ENCODE measurements around the gene ZNF622.

The ZNF622 gene, protein sequence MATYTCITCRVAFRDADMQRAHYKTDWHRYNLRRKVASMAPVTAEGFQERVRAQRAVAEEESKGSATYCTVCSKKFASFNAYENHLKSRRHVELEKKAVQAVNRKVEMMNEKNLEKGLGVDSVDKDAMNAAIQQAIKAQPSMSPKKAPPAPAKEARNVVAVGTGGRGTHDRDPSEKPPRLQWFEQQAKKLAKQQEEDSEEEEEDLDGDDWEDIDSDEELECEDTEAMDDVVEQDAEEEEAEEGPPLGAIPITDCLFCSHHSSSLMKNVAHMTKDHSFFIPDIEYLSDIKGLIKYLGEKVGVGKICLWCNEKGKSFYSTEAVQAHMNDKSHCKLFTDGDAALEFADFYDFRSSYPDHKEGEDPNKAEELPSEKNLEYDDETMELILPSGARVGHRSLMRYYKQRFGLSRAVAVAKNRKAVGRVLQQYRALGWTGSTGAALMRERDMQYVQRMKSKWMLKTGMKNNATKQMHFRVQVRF

DNA sequence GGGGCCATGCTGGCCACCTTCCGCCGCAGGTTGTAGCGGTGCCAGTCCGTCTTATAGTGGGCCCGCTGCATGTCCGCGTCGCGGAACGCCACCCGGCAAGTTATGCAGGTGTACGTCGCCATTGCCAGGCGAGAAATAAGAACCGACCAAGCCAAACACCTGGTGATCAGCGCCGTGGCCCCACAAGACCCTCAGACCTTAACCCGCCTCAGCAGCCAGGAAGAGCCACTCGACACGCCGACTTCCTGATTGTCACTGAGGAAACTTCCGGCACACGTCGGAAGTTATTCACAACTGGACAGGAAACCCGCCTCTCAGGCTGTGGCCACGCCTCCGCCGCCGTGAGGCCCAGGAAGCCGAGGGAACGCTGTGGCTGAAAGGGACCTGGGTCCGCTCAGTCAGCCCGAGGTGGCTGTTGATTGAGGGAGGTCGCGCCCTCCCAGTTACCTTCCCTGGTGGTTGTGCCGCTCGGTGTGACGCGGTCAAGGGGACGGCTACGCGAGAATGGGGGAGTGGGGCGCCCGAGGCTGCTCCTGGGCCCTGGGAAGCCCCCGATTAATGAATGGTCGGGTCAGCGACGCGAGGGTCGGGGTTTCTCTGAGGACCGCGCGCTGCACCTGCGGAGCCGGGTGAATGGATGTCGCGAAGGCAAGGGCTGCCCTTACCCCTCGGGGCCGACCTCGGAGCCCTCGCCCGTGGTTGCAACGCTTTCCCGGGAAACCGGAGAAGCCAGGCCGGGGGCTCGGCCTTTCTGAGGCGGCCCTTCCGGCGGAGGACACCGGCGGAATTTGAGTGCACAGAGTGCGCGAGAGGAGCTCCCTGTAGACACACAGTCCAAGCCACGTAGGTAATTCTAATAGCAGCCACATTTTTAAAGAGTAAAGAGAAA lies at the start of gene ZNF622:
TSS of gene ZNF622 (minus strand) at position 257 of the 889 bp plus-strand sequence. CDS start at position 122, 135 bp downstream.
- DNase-seq: peak; percentile 84

DNA sequence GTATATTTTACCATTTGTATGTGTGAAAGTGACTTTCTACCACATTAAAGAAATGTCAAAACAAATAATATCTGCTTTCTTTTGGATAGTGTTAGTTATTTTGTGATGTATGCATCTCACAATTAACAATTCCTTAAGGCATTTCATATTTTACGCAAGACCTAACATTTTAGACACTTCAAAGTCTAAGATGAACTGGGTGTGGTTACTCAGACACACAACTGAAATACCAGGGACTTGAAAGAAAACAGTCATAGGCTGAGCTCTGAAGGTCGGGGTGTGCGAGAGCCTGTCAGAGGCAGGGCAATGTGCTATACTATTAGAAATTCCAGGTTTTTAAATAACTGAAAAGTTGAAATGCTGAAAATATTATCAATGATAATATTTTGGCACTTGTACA lies 44.5 kb upstream of the ZNF622 start:
- DNase-seq: no peak

DNA sequence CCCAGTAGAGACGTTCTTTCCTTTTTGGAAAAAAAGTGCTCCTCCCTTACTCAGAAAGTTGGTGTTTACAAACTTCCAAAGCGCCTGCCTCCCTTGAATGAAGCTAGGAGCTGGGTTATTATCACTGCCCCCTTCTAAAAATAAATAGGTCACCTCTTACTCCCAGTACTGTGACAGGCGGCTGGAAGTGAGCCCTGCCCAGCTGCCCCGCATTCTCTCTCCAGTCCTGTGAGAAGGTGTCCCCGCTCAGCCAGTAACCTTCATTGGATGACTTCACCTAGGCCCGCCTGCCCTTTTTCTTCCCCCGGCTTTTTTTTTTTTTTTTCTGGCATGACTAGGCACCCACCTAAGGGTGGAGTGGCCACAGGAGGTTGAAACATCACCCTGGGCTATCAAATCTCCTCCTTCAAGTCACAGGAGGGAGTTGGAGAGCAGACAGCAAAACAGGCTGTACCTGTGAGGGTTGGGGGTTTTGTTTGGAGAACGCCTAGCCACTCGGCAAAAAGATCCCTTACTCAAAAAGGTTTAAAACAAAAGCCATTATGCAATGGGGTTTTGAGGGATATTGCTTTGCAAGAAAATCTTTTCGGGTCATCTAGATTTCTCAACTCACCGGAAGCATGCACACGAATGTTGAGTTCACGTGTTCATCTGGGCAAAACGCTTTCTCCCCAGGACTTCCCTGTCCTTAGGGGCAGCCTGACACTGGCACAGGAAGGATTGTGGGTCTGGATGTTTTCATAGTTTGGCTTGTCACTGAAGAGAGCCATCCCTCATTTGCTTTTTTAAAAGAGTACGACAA lies 43.3 kb upstream of the ZNF622 start:
- DNase-seq: peak; percentile 69

DNA sequence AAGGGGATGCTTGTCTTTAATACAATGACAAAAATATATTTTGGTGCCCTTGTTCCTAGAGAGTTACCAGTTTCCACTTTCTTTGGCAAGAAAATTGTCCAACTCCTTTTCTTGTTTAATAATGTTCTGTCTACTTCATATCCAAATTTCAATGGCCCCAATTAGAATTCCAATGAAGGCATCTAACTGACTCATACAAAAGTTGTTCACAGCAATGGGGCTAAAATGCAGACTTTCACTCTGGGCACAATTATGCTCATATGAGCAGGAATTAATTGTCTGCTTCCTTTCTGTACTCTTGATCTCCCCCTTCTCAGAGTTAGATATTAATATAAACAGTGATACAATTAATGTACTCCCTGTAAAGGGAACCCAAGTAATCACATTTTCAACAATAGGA lies 42.1 kb upstream of the ZNF622 start:
- no peak for DNase-seq

DNA sequence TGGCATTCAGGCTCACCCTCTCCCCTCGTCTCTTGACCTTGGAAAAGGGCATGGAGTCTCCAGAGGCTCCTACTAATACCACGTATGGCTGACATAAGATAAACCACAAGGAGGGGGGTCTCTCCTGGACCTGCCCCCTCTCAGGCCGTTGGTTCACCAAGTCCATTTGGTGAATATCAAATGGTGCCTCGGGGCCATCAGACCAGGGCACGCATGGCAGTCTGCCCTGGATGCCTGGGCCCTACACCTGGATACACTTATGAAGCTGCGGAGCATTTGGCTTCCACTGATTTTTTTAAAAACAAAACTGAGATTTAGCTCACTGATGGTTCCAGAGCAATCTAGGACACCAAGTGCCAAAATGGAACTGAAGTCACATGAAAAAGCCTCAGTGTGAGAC lies 40.3 kb upstream of the ZNF622 start:
- no peak for DNase-seq

DNA sequence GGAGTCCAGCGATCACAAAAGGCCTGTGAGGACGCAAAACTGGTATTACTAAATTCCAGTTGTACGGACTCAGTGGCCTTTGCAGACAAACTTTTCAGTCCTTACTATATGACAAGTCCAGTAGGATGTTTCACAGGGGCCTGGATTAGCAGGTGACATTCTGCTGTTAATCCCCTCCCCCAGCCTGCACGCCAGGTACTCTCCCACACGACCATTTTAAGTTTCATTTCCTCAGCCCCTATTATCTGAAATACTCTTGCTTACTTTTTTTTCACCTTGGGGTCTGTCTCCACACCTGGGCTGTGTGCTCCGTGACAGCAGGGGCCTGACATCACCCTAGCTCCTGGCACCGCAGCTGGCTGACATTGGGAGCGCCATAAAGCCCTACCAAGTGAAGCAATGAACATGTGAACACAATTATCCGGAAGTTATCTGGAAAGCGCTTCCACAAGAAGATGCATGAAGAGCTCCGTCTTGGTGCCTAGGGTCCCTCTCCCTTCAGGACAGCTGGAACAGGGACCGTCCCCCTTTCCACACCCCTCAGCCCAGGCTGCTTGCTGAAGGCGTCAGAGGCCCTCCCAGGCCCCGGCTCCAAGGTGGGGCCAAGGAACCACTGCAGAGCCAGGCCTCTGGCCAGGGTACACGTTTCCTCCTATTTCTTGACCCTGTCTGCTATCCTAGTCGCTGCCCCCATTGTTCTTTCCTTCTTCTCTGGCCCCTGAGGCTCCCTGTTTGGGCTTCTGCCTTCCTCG lies 39.7 kb upstream of the ZNF622 start:
- no peak for DNase-seq

DNA sequence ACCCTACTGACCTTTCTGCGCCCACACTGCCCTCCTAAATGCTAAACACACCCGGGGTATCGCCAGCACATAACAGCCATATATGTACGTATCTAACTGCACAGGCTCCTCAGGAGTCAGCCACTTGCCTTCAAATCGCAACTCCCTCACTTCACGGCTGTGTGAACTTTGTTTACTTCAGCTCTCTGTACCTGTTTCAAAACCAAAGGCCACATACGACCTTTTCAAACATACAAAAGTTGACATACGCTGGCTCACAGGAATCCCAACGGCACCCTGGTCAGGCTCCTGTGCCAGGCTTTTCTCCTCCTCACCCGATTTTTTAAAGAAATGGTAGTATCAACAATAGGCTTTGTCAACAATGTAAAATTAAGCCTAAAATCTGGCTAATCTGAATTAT lies 39.0 kb upstream of the ZNF622 start:
- DNase-seq: no peak

DNA sequence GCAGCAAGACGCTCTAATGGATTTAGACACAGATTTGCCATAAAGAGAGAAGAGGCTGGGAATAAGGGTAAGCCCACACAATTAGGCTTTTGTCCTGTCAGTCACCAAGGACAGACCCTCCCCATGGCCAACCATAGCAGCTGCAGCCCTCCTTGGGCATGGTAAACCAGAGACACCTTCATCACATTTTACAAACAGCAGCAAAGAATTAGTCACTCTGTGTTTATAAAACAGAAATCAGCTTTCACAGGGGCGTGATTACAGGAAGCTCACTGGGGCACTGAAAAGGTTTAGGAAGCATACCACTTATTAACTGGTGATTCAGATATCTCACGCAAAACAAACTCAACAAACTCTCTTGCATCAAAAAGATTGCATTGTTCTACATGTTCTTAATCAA lies 37.3 kb upstream of the ZNF622 start:
- DNase-seq: no peak

DNA sequence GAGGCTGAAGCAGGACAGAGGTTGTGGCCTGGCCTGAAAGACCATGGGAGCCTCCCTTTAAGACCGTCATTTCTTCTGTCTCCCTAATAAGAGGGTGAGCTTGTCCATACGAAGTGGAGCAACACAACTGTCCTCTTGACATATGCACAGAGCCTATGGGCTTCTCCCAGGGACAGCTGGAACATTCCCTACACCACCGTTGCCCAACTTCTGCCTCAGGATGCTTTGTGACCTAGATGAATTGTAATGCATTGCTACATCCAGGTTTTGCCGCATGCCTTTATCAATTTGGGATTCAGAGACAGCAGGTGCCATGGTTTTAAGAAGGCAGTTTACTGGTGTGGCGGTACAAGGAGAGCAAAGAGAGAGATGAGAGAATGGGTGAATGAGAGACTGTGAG lies 34.4 kb upstream of the ZNF622 start:
- no peak for DNase-seq

DNA sequence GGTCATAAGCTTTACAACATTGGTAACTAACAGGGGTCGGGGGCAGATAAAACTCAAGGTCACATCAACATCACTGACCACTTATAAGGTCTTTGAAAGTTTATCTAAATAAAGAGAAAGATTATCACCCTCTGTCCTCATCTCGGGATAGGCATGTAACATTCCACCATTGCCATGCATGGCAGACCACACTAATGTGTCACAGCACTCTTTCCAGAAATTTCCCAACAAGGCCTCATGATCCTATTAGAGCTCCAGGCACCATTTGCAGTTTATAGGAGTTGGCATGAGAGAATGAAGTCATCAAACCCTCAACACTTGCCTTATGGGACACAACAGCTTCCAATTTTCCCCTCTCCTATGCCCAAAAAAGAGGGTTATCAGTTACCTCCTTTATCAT lies 31.9 kb upstream of the ZNF622 start:
- no peak for DNase-seq

DNA sequence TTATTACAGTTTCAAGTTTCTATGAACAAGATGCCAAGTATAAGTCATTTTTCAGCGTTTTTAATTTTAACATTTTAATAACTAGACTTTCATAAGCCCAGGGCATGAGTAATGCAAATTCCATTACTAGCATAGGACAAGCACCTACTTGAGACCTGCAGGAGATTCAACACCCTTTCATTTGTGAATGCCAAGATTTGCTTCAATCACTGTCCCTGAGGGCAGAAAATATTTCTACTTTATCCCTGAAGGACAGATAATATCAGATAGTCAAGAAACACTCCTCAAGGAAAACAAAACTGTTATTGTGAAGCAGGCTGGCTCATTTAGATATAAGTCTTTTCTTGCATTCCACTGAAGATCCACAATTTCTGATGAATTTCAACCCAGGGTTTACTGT lies 27.7 kb upstream of the ZNF622 start:
- no peak for DNase-seq

DNA sequence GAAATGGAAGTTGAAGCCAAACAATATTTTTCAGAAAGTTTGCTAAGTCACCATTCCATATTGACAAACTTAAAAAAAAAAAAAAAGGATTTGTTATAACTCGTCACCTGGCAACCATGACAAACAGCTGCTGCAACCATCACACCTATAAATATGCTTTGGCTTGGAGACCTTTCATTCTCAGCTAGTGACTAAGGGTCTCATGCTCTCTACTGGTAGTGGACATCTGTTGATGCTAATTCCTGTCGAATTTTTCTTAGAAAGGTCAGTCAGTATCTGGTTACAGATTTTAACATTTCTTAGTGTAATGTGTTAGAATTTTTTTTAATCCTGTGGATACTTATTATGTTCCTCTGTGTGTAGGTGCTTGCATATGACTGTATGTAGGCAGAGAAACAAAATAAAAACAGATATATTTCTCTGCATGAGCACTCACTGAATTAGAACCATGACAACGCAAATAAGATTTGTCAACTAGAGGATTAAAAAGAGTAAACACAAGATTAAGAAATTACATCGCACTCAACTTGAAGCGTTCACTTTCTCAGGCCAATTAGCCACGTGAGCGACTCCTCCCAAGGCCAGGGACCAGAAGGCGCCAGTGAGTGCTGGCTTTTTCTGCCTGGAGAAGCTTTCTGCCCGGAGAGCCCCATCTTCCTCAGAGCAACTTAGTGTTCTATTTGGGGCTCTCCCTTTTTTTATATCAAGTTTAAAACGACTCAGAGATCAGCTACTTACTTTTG lies 27.0 kb upstream of the ZNF622 start:
- DNase-seq: no peak

DNA sequence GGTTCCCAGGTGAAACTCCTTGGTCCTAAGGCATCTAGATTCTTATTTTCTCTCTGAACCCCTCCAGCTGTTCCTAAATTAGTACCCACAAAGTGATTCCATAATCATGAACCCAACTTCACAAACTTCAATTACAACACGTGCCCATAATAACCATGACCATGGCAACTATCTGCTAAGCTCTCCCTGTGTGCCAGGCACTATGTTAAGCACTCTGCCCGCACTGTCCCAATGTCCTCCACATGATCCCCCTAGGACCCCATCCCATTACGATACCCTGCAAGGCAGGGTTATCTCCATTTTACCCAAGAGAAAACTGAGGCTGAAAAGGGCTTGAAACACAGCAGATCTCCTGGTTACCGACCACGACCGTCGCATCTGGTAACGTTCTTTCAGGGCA lies 25.3 kb upstream of the ZNF622 start:
- DNase-seq: no peak

DNA sequence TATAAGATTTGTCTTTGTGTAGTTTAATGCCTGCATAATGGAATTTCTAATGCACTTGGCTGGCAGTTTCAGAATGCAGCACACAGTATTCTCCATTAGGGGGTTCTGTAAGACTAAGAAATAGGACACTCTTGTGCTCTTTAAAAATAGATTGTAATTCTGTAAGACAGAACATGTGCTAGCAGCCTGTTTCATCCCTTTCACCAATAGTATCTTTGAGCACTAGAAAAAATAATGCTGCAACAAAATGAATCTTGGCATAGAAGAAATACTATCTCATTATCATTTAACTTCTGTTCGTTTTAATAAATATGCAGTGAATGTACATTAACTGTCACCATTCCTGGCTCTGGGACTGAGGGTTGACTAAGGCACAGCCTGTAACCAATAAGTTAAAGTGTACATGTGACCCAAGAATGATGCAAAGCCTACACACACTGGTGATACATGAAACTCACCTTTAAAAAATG lies 23.8 kb upstream of the ZNF622 start:
- peak; percentile 66 for DNase-seq

DNA sequence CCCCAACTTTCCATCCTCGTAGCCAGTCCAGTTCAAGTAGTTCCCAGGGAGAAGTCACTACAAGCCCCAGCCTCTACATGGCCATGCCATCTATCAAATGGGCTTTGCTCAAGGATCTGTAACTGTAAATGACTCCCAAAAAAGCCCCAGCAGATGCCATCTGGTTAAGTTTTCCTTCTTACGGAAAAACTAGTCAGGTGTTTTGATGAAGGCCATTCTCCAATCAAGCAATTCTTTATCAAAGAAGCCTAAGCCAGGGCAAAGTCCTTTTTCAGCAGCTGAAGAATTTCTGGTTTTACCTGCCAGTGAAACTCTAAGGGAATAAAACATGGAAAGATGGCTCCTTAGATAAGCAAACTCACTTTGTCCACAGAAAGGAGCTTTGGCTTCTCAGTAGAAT lies 21.9 kb upstream of the ZNF622 start:
- no peak for DNase-seq

DNA sequence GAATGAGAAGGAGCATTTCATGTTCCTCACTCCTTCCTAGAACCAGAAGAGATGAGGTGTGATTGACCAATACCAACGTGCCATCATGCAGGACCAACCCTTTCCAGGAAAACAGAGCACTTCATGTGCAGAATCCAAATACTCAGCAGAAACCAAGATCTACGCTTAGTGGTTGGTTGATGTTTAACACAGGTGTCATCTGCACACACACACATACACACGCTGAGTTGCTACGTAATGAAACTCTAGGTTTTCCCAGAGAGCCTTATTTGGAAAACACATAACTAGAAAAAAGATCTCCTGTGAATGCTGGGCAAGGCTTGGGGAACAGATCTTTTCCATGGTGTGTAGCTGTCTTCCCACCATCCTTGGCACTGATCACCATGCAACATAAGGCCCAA lies 21.1 kb upstream of the ZNF622 start:
- DNase-seq: no peak

DNA sequence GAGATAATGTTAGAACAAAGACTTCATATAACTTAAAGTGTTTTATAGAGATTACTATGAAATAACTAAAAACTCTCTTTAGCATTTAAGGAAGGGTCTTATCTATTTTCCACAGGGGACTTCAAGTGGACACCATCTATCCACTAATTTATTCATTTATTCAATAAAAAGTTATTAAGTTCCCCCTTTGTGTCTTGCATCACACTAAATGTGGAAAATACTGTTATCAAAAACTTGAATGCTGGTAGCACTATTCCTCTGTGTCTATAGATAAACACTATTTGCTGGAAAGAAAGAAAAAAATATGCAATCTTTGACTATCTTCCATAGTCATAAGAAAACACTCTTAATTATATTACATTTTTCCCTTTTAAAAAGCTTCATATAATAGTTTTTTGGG lies 20.1 kb upstream of the ZNF622 start:
- no peak for DNase-seq

DNA sequence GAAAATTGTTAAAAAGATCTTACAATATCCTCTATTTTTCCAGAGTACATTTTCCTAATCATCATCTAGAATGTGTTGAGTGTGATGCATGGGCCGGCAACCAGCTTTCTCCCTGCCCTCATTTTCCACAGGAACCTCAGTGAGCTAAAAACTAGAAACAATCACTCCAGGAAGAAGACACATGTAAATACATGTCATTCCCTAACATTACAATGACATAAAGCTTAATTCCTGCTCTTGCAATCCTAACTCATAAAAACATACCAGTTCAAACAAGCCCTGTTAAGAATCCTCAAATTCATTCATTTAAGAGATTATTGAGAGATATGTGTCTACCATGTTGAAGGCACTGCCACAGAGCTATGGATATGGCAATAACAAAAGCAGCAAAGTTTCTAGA lies 18.5 kb upstream of the ZNF622 start:
- DNase-seq: no peak

DNA sequence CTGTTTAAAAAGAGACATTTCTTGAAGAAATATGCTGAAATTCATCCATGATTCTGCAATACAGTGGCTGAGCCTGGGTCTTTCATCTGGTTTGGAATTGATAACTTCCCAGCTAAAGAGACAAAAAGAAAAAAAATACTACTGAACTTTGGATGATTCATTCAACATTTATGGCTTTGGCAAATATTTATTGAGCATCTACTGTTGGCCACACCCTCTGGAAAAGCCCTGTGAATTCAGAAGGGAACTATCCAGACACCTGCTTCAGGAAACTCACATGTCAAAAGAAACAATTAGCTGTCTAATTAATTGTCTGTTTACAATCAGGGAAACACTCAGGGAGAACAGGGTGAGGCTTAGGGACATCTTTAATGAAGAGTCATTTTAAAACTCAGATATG lies 17.8 kb upstream of the ZNF622 start:
- DNase-seq: no peak

DNA sequence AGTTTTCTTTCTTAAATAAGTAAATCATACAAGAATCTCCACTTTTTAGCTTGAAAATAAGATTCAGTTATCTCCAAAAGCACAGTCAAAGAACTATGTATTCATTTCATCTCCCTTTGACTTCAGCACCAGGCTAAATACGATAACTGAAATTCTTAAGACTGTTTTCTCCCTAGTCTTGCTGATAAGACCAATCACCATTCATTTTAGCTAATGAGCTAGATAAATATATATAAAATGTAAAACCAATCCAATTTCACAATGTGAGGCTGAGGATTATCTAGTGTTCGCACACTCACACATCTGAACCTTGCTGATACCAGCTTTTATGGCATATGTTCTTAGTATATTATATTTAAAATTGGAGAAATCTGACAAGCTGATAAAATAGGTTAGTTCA lies 17.3 kb upstream of the ZNF622 start:
- DNase-seq: no peak

DNA sequence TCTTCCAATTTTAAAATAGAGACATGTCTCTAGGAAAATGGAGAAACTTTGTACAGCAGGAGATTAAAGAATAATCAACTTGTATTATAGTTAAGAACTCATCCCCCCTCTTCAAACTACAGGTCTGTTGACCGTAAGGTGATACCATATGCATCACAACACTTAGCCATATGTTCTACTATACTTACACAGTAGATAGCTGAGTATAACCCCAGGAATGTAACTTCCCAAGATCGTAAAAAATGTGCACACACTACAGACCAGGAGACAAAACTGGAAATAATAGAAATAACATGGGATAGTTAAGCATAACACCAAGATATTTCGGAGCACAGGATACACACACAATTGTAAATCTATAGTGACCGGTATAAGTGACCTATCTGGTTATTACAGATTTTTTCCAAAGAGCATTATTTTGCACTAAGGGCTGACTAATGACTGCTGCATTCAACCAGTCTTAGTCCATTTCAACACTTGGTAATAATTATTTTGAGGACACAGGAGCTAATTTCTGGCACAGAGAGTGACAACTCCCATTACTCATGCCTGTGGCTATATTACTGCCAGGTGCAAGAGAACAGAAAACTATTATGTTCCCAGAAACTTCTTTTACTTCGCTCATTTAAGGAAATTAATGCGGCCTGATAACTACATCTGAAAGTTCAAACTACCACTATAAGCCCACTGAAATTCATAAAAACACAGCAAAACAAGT lies 15.4 kb upstream of the ZNF622 start:
- DNase-seq: no peak

Data from NCI-H510A treated with DMSO at 0.1 percent for 48 hours (cell line).